HepG2 (cell line): ENCODE measurements around the gene HSCB. TPM values are rescaled to one million over a fixed set of nuclear protein-coding genes. Genes with fewer than 3 reads are reported as not detected.
A peak's percentile ranks its signal among the peaks of the same experiment; 100 is the strongest.

Experiments used
- CBX2 ChIP-seq, 2 experiments: fragments of 200-600 bp in 1 of 2; sonication (generic); formaldehyde crosslinking in 1 of 2; IDR thresholded peaks; 2 replicates each; pipeline versions ENCODE4 v1.7.0 to v1.8.1; 2018 to 2022; ENCODE audit warnings: low read depth in 2 of 2, low read length in 1 of 2, mild to moderate bottlenecking in 1 of 2, missing genetic modification reagents in 1 of 2
- CREB1 ChIP-seq, 2 experiments: fragments of 450-650 bp in 1 of 2; IDR thresholded peaks; 2 replicates each; pipeline ENCODE4 v1.6.1; 2016 to 2017; ENCODE audit warnings: control low read depth in 1 of 2, mild to moderate bottlenecking in 1 of 2, missing compliant biosample characterization in 1 of 2, missing genetic modification characterization in 1 of 2
- FOXP4 ChIP-seq: sonication (generic); formaldehyde crosslinking; IDR thresholded peaks from 2 replicates; pipeline ENCODE4 v1.4.0; 2020; ENCODE audit warnings: missing genetic modification reagents
- HOXA9 ChIP-seq: sonication (generic); formaldehyde crosslinking; IDR thresholded peaks from 2 replicates; pipeline ENCODE4 v1.8.1; 2022; ENCODE audit warnings: missing genetic modification reagents, mild to moderate bottlenecking, moderate library complexity, borderline replicate concordance
- NKX3-1 ChIP-seq: sonication (generic); formaldehyde crosslinking; IDR thresholded peaks from 2 replicates; pipeline ENCODE4 v1.5.0; 2020; ENCODE audit warnings: missing genetic modification reagents
- RNF219 ChIP-seq: sonication (generic); formaldehyde crosslinking; IDR thresholded peaks from 2 replicates; pipeline ENCODE4 v1.5.0; 2020; ENCODE audit warnings: mild to moderate bottlenecking, missing genetic modification reagents
- TSC22D2 ChIP-seq: sonication (generic); formaldehyde crosslinking; IDR thresholded peaks from 2 replicates; pipeline ENCODE4 v1.5.1; 2020; ENCODE audit warnings: missing genetic modification reagents, mild to moderate bottlenecking, borderline replicate concordance
- ZBTB40 ChIP-seq, 2 experiments: fragments of 450-650 bp in 1 of 2; sonication (generic) in 1 of 2; formaldehyde crosslinking in 1 of 2; IDR thresholded peaks; 2 replicates each; pipeline versions ENCODE4 v1.6.1 to v1.8.0; 2016 to 2022; ENCODE audit warnings: antibody characterized with exemption in 1 of 2, mild to moderate bottlenecking in 1 of 2, missing genetic modification reagents in 1 of 2
- ZFAT ChIP-seq: sonication (generic); formaldehyde crosslinking; conservative IDR thresholded peaks from 2 replicates; pipeline ENCODE4 v1.8.1; 2023; ENCODE audit warnings: missing genetic modification reagents, inconsistent platforms
- ZNF275 ChIP-seq: sonication (generic); formaldehyde crosslinking; IDR thresholded peaks from 2 replicates; pipeline ENCODE4 v1.8.0; 2022; ENCODE audit warnings: missing genetic modification reagents, mild to moderate bottlenecking, inconsistent platforms, borderline replicate concordance
- ZNF530 ChIP-seq: sonication (generic); formaldehyde crosslinking; IDR thresholded peaks from 2 replicates; pipeline ENCODE4 v1.5.0; 2020; ENCODE audit warnings: low read depth, mild to moderate bottlenecking, missing genetic modification reagents
- polyA plus RNA-seq, 8 experiments: library from polyadenylated mRNA; depleted of rRNA in 3 of 8; stranded (reverse) in 7 of 8; unstranded in 1 of 8; fragments of >200 nt; fragmentation: Illumina TruSeq in 4 of 8; extraction: Trizol in 4 of 8; gene quantifications; 2 replicates each; pipeline versions ENCODE4 v1.2.1 to v1.2.3, GENCODE V29; 2011 to 2016; ENCODE audit warnings: low read depth in 4 of 8, missing spikeins in 1 of 8, mixed read lengths in 1 of 8; ENCODE audit not compliant: insufficient read depth in 1 of 8
- total RNA-seq, 5 experiments: library from RNA; depleted of rRNA; stranded (reverse); fragments of >200 nt; fragmentation: Illumina TruSeq; extraction: Trizol; gene quantifications; 2 replicates each; pipeline ENCODE4 v1.2.3, GENCODE V29; 2016; ENCODE audit warnings: low read depth in 1 of 5

HSCB gene
- total and polyA plus RNA-seq, 2 of the 13 experiments (the other 11 are each of a cell fraction or from before 2014, with no cell fraction given), result 15.4 to 20.9 TPM

- TF ChIP-seq RNF219 (no peak), CBX2 (IDR thresholded peaks at IDR 0.05; ENCODE audit: low read depth, low read length) (no peak), CBX2 (CRISPR knock-in tag; IDR thresholded peaks at IDR 0.05; ENCODE audit: low read depth) (no peak), ZFAT (CRISPR knock-in tag) (peak; percentile 66; the same call in 1 of the 2 replicates), FOXP4 (CRISPR knock-in tag) (peak; percentile 81), CREB1 (IDR thresholded peaks at IDR 0.05) (peak; percentile 74), CREB1 (CRISPR knock-in tag; IDR thresholded peaks at IDR 0.05) (peak; percentile 92; the same call in 1 of the 2 replicates), TSC22D2 (CRISPR knock-in tag) (peak; percentile 85), ZNF275 (no peak), ZBTB40 (IDR thresholded peaks at IDR 0.05) (no peak), ZBTB40 (CRISPR knock-in tag; IDR thresholded peaks at IDR 0.05) (peak; percentile 47; the same call in 1 of the 2 replicates), ZNF530 (CRISPR knock-in tag) (no peak), HOXA9 (CRISPR knock-in tag) (no peak), NKX3-1 (CRISPR knock-in tag) (peak; percentile 60; the same call in 1 of the 2 replicates)
Measured at GRCh38 chr22:28772633-28773460, 31.0 kb downstream of the HSCB start, which contains the start of gene CCDC117 (continued).
